GM12891 (cell line): Measurements from ENCODE around the gene AP5Z1.

Source experiments
- PAX5 ChIP-seq: IDR thresholded peaks from 2 replicates; pipeline ENCODE4 v1.6.1; 2011; ENCODE audit warnings: low read length, moderate library complexity, mild to moderate bottlenecking; ENCODE audit not compliant: insufficient read depth, severe bottlenecking
- POLR2A ChIP-seq: IDR thresholded peaks from 2 replicates; pipeline ENCODE4 v1.6.1; 2011; ENCODE audit warnings: low read depth, low read length, control low read depth
- POLR2AphosphoS5 ChIP-seq: IDR thresholded peaks from 2 replicates; pipeline ENCODE4 v1.6.1; 2011; ENCODE audit warnings: low read depth, low read length, control low read depth
- POU2F2 ChIP-seq: IDR thresholded peaks from 2 replicates; pipeline ENCODE4 v1.6.1; 2011; ENCODE audit warnings: low read depth, mild to moderate bottlenecking, control low read depth, low read length, moderate library complexity
- SPI1 ChIP-seq: IDR thresholded peaks from 2 replicates; pipeline ENCODE4 v1.6.1; 2011; ENCODE audit warnings: low read depth, low read length, control low read depth

DNA sequence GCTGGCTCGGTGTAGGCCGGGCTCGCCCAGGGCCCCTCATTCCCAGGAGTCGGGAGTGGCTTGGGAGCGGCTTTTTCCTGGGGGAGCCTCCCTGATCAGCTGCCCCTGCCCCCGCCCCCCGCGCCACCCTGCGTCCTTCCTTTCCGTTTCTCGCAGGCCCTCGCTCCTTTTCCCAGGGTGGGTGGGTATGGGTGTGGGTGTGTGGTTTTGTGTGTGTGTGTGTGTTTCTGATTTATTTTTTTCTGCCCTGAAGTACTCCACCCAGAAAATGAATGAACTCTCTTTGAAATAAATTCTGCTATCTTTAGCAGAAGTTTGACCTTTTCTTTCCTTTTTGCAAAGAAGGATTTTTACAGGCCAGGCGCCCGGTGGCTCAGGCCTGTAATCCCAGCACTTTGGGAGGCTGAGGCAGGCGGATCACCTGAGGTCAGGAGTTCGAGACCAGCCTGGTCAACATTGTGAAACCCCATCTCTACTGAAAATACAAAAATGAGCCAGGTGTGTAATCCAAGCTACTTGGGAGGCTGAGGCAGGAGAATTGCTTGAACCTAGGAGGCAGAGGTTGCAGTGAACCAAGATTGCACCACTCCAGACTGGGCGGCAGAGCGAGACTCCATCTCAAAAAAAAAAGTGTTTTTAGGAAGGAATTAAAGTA, 30.0 kb upstream of the AP5Z1 start:
- TF ChIP-seq POLR2A (no peak), POU2F2 (no peak), POLR2AphosphoS5 (no peak), PAX5 (no peak), SPI1 (no peak)
